Sigmoid colon (tissue), 7 donors: ENCODE results near the gene IP6K3. TPM values are rescaled to one million over a fixed set of nuclear protein-coding genes. Genes with fewer than 3 reads are reported as not detected.
A peak's percentile ranks its signal among the peaks of the same experiment; 100 is the strongest.

Experiments used
- DNase-seq: peaks from one replicate; pipeline ENCODE4 v3.0.0-alpha.2; 2019
- H3K27ac ChIP-seq, 4 donors: fragments of 200-600 bp; sonication (generic); one replicate each; pipeline ENCODE4 v1.5.1; 2016 to 2019; ENCODE audit warnings: mild to moderate bottlenecking in 1 of 4
- H3K27me3 ChIP-seq, 3 donors: fragments of 200-600 bp; sonication (generic); one replicate each; pipeline ENCODE4 v1.5.1; 2019; ENCODE audit warnings: mild to moderate bottlenecking in 1 of 3
- H3K36me3 ChIP-seq, 4 donors: fragments of 200-600 bp; sonication (generic); one replicate each; pipeline ENCODE4 v1.5.1; 2016 to 2019
- H3K4me1 ChIP-seq, 4 donors: fragments of 200-600 bp; sonication (generic); one replicate each; pipeline ENCODE4 v1.5.1; 2017 to 2019
- H3K4me3 ChIP-seq, 4 donors: fragments of 200-600 bp; sonication (generic); one replicate each; pipeline ENCODE4 v1.5.1; 2017 to 2019; ENCODE audit warnings: mild to moderate bottlenecking in 2 of 4, moderate library complexity in 1 of 4
- H3K9me3 ChIP-seq, 4 donors: fragments of 200-600 bp in 3 of 4; sonication (generic) in 3 of 4; one replicate each; pipeline versions ENCODE4 v1.5.1 to v1.6.1; 2013 to 2019
- CTCF ChIP-seq, 4 experiments: fragments of 450-650 bp in 3 of 4; fragments of 200-600 bp in 1 of 4; IDR thresholded peaks; one replicate each; pipeline ENCODE4 v1.5.1; 2016 to 2019; ENCODE audit warnings: antibody characterized with exemption in 4 of 4, mild to moderate bottlenecking in 3 of 4, moderate library complexity in 2 of 4
- EP300 ChIP-seq, 4 donors: sonication (generic); formaldehyde crosslinking; IDR thresholded peaks; one replicate each; pipeline ENCODE4 v1.6.1; 2017; ENCODE audit warnings: antibody characterized with exemption in 4 of 4
- POLR2A ChIP-seq, 2 donors: fragments of 450-650 bp; IDR thresholded peaks; one replicate each; pipeline ENCODE4 v1.6.1; 2016; ENCODE audit warnings: antibody characterized with exemption in 2 of 2, mild to moderate bottlenecking in 2 of 2, moderate library complexity in 2 of 2
- POLR2AphosphoS5 ChIP-seq, 4 donors: sonication (generic); formaldehyde crosslinking; IDR thresholded peaks; one replicate each; pipeline ENCODE4 v1.6.1; 2017; ENCODE audit warnings: antibody characterized with exemption in 4 of 4
- WGBS, 2 donors: extraction: QIAGEN DNeasy Blood & Tissue Kit; methylation state at CpG; one replicate each; pipeline ENCODE4 v1.1.7; 2013; 5-methylcytosine and 5-hydroxymethylcytosine counted together
- intact Hi-C: fragments of 100-400 bp; cut with DNase I; formaldehyde crosslinking; loops from one replicate; pipeline ENCODE4 v1.15.1; 2023
- polyA plus RNA-seq, 3 donors: library from polyadenylated mRNA; stranded (reverse); fragments of 200-250 nt; gene quantifications; one replicate each; pipeline ENCODE4 v1.2.3, GENCODE V29; 2013
- total RNA-seq, 4 donors: library from RNA; depleted of rRNA; stranded (reverse); fragments of >200 nt; gene quantifications; one replicate each; pipeline ENCODE4 v1.1.0, GENCODE V29; 2016
- donor health status: healthy with polysubstance abuse.
- donor health status: Bipolar disorder and iron deficiency.
- donor health status: healthy.

The IP6K3 gene
- total and polyA plus RNA-seq, 7 donors, result 0.46 to 10.3 (median 4.9) TPM

- Histone ChIP-seq H3K4me3 (no peak overlapping the region), H3K27me3 (no peaks in the 10 kb centered on the region), H3K27ac (peak overlapping the region in 3 of 4 donors; percentile 35 to 73 (median 60)), H3K4me1 (peaks cover 0 to 41% (median 22%) of the 10 kb centered on the region in 4 donors), H3K36me3 (peaks cover 0 to 9% (median 2%) of the 10 kb centered on the region in 4 donors), H3K9me3 (no peaks in the 10 kb centered on the region)
- WGBS, 2 donors, result 50 to 68% methylated on average over 5 of the region's 5 CpGs
- no peak for DNase-seq
- intact Hi-C loops, result no loop called here
- no peak for TF ChIP-seq CTCF (IDR thresholded peaks at IDR 0.05)
- no peak for TF ChIP-seq EP300 (IDR thresholded peaks at IDR 0.05)
- no peak for TF ChIP-seq POLR2AphosphoS5 (IDR thresholded peaks at IDR 0.05)
- TF ChIP-seq POLR2A (IDR thresholded peaks at IDR 0.05), result no peak
Observed at GRCh38 chr6:33721508-33721907, 25.2 kb downstream of the IP6K3 start.

GRCh38 chr6:33720998-33721397 lies 25.7 kb downstream of the IP6K3 start:
- DNase-seq, result no peak
- intact Hi-C loops, result no loop called here
- no peaks in the 10 kb centered on the region for H3K9me3 ChIP-seq
- no peak overlapping the region for H3K4me3 ChIP-seq
- H3K27ac ChIP-seq, result peak overlapping the region in 2 of 4 donors; percentile 4 to 73
- TF ChIP-seq EP300 (IDR thresholded peaks at IDR 0.05) (no peak), CTCF (IDR thresholded peaks at IDR 0.05) (no peak)
- H3K4me1 ChIP-seq, result peaks cover 0 to 41% (median 22%) of the 10 kb centered on the region in 4 donors
- H3K36me3 ChIP-seq, result peaks cover 0 to 6% (median 2%) of the 10 kb centered on the region in 4 donors
- 54 to 63% methylated on average over 1 of the region's 1 CpG for WGBS, 2 donors
- no peaks in the 10 kb centered on the region for H3K27me3 ChIP-seq

GRCh38 chr6:33719326-33719987 lies 27.2 kb downstream of the IP6K3 start:
- Histone ChIP-seq H3K9me3 (no peaks in the 10 kb centered on the region), H3K27me3 (no peaks in the 10 kb centered on the region), H3K4me1 (peaks cover 0 to 38% (median 22%) of the 10 kb centered on the region in 4 donors), H3K27ac (peak overlapping the region in 3 of 4 donors; percentile 67 to 74 (median 73)), H3K4me3 (no peak overlapping the region), H3K36me3 (peaks cover 0 to 6% (median 2%) of the 10 kb centered on the region in 4 donors)
- no peak for TF ChIP-seq POLR2AphosphoS5 (IDR thresholded peaks at IDR 0.05)
- TF ChIP-seq EP300 (IDR thresholded peaks at IDR 0.05), result no peak
- TF ChIP-seq CTCF (IDR thresholded peaks at IDR 0.05), result no peak
- TF ChIP-seq POLR2A (IDR thresholded peaks at IDR 0.05), result no peak
- no peak for DNase-seq
- 73 to 82% methylated on average over 11 of the region's 11 CpGs for WGBS, 2 donors
- intact Hi-C loops, result loop anchor here (2.0 kb wide), 1 partner anchor 27 kb away; the partner anchor contains the start of gene IP6K3

GRCh38 chr6:33718713-33719112 lies 28.0 kb downstream of the IP6K3 start:
- Histone ChIP-seq H3K27ac (peak overlapping the region in 3 of 4 donors; percentile 67 to 74 (median 73)), H3K9me3 (no peaks in the 10 kb centered on the region), H3K27me3 (no peaks in the 10 kb centered on the region), H3K36me3 (peaks cover 0 to 6% (median 2%) of the 10 kb centered on the region in 4 donors), H3K4me1 (peaks cover 0 to 31% (median 21%) of the 10 kb centered on the region in 4 donors), H3K4me3 (no peak overlapping the region)
- 96 to 97% methylated on average over 2 of the region's 2 CpGs for WGBS, 2 donors
- DNase-seq, result no peak
- no peak for TF ChIP-seq POLR2A (IDR thresholded peaks at IDR 0.05)
- TF ChIP-seq EP300 (IDR thresholded peaks at IDR 0.05), result no peak
- no peak for TF ChIP-seq CTCF (IDR thresholded peaks at IDR 0.05)
- intact Hi-C loops, result loop anchor here (2.0 kb wide), 1 partner anchor 28 kb away; the partner anchor contains the start of gene IP6K3
